Activated CD8-positive, alpha-beta memory T cell treated with anti-CD3 and anti-CD28 coated beads, Interleukin-2, amount 50 U/mL, for 48 hours (primary cell): ENCODE data around the gene HYAL4.
A peak's percentile ranks its signal among the peaks of the same experiment; 100 is the strongest.
"Not testable (repeated sequence)": the region's sequence is repeated elsewhere in the genome, so short reads cannot be mapped to it uniquely, and the experiment has no call there.

Experiments used
- DNase-seq: peaks from one replicate; pipeline ENCODE4 v3.0.0-alpha.2; 2020

HYAL4 gene

DNA sequence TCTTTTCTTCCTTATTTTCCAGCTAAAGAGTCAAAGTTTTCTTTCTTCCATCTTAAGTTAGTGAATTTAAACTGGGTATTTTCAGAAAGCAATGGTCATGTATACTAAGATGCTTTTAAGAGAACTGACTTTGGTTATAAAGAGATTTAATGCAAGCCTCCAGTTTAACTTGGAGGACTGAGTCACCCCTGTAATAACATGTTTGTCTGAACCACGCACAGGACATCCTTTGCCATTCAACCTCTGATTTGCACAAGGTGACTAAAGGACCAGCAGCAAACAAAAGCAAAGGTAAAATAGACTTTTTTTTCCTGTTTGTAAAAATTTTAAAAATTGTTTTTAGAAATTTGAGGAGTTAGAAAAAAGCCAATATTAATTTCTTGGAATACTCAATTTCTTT, 2.9 kb downstream of the HYAL4 start:
- no peak for DNase-seq

DNA sequence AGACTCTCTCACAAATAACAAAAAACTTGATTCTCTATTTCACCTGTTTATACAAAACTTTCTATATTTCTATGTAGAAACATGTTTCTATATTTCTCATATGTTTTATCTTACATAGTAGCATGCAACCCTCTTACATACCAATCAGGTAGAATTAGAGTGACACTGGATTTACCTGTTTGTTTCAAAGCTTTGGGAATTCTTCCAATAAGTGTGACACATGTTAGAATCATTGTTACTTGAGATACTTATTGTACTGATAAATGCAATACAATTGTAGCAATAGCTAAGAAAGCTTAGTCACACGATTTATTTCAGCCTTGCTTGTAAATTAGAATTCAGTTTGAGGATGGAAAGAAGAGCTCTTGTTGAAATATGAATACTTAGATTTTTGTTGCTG, 4.9 kb downstream of the HYAL4 start:
- DNase-seq: no peak

DNA sequence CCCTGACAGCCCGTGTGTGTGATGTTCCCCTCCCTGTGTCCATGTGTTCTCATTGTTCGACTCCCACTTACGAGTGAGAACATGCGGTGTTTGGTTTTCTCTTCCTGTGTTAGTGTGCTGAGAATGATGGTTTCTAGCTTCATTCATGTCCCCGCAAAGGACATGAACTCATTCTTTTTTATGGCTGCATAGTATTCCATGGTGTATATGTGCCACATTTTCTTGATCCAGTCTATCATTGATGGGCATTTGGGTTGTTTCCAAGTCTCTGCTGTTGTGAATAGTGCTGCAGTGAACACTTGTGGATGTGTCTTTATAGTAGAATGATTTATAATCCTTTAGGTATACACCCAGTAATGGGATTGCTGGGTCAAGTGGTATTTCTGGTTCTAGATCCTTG, 6.4 kb downstream of the HYAL4 start:
- DNase-seq: not testable (repeated sequence)

GRCh38 chr7:123854291-123854690, 9.3 kb downstream of the HYAL4 start:
- DNase-seq: not testable (repeated sequence)

DNA sequence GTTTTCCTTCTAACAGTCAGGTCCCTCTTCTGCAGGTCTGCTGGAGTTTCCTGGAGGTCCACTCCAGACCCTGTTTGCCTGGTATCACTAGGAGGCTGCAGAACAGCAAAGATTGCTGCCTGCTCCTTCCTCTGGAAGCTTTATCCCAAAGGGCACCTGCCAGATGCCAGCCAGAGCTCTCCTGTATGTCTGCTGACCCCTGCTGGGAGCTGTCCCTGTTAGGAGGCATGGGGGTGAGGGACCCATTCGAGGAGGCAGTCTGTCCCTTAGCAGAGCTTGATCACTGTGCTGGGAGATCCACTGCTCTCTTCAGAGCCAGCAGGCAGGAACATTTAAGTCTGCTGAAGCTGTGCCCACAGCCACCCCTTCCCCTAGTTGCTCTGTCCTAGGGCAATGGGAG, 11.5 kb downstream of the HYAL4 start:
- not testable (repeated sequence) for DNase-seq

DNA sequence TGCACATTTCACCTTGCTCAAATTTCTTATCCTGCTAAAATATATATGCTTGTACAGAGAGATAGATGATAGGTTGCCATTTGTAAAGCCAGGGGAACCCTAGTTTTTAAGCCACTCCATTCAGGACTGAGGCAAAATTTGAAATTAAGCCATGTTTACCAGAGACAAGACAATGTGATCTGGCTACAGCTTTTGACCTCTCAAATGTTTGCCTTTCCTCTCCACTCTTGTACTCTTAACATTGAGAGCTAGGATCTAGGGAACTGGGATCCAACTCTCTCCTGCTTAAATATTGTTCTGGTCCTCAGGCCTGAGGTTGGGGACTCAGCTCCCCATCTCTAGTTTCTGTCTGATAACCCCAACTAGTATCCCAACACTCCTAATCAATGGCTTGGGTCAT, 15.9 kb downstream of the HYAL4 start:
- no peak for DNase-seq

- DNase-seq: no peak
Observed at GRCh38 chr7:123862775-123863174, 17.8 kb downstream of the HYAL4 start.

GRCh38 chr7:123863461-123863860, 18.5 kb downstream of the HYAL4 start:
- no peak for DNase-seq

DNA sequence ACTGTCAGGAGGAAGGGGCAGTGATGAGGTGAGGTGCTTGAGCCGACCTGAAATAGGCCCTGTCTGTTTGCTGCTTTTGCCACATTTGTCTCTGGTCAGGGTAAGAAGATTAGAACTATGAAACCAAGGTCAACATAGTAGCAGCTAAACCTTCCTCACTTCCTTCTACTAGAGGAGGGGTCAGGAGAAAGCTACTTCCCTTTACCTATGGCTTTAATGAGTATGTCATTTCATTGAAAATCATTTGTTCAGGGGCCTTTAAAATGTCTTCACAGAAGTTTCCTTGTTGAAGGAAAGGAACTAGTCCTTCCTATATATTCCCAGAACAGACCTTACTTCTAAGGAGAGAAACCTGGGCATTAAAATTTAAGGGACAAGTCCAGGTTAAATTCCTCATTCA, 19.0 kb downstream of the HYAL4 start:
- no peak for DNase-seq

DNA sequence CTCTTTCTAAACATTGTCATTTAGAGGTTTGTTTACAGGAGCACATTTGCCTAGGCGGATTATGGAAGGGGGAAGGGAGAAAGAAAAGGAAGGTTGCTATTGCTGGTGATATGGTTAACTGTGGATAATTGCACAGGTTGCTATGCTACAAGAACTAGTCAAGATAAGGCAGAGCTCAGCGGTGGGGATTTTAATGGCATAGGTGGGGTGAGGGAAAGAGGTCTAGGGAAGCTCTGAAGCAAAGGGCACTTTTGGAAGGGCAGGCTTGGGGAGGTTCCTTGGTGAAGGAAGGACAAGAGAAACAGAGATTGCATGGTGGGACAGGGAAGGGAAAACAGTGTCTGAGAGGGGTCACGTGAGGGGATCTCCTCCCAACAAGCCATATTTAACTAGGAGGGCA, 19.5 kb downstream of the HYAL4 start:
- no peak for DNase-seq

GRCh38 chr7:123864966-123865365, 20.0 kb downstream of the HYAL4 start:
- DNase-seq: no peak

DNA sequence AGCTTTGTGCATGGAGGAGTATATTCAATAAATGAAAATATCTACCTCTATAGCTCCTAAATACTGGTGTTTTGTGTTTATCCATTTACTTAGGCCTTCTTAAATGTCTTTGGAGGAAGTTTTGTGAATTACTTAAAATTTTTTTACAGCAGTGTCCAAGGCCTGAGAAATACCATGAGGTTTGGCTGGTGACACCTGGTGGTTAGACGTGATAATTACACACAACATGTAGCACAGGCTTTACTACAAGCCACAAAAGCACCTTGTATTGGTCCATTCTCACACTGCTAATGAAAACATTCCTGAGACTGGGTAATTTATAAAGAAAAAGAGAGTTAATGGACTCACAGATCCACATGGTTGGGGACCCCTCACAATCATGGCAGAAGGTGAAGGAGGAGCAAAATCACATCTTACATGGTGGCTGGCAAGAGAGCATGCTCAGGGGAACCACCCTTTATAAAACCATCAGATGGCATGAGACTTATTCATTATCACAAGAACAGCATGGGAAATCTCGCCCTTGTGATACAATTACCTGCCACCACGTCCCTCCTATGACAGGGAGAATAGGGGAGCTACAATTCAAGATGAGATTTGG, 20.6 kb downstream of the HYAL4 start:
- no peak for DNase-seq

- DNase-seq: no peak
Observed at GRCh38 chr7:123867225-123867624, 22.3 kb downstream of the HYAL4 start.

GRCh38 chr7:123871998-123872867, 27.3 kb downstream of the HYAL4 start:
- DNase-seq: peak; percentile 54

DNA sequence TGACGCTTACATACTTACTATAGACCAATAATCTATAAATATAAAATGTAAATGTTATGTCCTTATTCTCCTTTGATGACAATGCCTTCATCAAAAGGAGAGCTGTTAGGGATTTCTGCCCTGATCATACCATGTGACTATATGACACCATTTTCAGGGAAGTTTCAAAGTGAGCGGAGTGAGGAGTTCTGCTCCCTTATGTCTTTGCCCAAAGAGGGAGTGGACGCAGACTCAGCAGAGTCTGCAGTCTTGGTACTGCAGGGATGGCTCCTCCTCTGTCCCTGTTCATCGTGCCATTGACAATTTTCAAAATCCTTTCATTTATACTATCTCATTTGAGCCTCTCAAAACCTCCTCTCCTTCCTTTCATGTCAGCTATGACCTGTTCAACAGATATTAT, 27.9 kb downstream of the HYAL4 start:
- DNase-seq: no peak

- no peak for DNase-seq
Observed at GRCh38 chr7:123876557-123877256, 31.7 kb downstream of the HYAL4 start.

GRCh38 chr7:123879628-123880027, 34.7 kb downstream of the HYAL4 start:
- DNase-seq: no peak

GRCh38 chr7:123881300-123881699, 36.3 kb downstream of the HYAL4 start:
- DNase-seq: no peak

- no peak for DNase-seq
Observed at GRCh38 chr7:123883154-123883553, 38.2 kb downstream of the HYAL4 start.

DNA sequence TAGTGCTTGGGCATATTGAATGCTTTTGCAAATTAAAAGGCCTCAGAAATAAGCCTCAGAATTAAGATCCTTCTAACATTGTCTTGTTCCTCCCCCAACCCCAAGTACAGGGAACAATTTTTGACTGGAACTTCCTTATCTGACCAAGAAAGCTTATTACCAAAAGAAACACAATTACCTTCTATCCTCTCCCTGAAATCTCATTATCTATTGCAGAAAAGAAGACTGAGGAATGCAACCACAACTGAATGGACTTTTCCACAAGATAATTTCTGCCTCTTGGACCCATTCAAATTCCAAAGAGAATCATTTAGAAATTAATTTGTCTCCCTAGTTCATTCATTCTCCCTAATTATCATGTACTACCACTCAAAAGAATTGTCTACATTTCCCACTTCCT, 43.2 kb downstream of the HYAL4 start:
- no peak for DNase-seq

DNA sequence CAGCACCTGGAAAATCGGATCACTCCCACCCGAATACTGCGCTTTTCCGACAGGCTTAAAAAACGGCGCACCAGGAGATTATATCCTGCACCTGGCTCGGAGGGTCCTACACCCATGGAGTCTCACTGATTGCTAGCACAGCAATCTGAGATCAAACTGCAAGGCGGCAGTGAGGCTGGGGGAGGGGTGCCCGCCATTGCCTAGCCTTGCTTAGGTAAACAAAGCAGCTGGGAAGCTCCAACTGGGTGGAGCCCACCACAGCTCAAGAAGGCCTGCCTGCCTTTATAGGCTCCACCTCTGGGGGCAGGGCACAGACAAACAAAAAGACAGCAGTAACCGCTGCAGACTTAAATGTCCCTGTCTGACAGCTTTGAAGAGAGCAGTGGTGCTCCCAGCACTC, 49.8 kb downstream of the HYAL4 start:
- not testable (repeated sequence) for DNase-seq

- DNase-seq: no peak
Observed at GRCh38 chr7:123901101-123901500, 56.1 kb downstream of the HYAL4 start.

DNA sequence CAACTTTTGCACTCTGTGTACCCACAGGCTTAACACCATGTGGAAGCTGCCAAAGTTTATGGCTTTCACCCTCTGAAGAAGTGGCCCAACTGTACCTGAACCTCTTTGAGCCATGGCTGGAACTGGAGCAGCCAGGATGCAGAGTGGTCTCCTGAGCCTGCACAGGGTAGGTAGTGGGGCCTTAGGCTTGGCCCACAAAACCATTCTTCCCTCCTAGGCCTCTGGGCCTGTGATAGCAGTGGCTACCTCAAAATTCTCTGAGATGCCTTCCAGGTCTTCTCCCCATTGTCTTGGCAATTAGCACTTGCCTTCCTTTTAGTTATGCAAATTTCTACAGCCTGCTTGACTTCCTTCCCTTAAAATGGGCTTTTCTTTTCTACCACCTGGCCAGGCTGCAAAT, 60.7 kb downstream of the HYAL4 start:
- DNase-seq: no peak

DNA sequence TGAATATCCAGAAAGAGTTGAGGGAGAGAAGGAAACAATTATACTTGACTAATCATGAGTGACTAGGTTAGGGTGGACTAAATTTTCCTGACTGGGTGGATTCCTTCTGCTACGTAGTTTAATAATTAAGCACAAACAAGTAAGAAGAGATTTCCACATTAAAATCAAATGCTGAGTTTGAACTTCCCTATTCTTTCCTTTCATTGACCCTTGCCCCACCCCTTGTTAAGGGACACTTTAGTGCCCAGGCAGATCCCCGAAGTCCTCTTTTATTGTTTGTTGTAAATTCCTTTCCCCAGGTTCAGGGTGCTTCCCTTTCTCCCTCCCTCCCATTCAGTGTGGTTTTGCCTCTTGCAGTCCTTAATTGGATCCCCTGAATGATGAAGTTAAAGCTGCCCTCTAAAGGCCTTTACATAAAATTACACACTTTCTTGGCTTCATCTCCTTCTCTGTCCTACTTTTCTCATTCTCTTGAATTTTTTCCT, 71.3 kb downstream of the HYAL4 start:
- no peak for DNase-seq
